ENCODE results near the gene PDE4C. TPM values are rescaled to one million over a fixed set of nuclear protein-coding genes. Genes with fewer than 3 reads are reported as not detected.

The PDE4C gene
- polyA plus RNA-seq, 1 donor from 2014 or later, result 1.6 TPM

GRCh38 chr19:18233224-18233825 lies 7.1 kb upstream of the PDE4C start:
- Histone ChIP-seq H3K27me3 (ENCODE audit: insufficient read depth, low read depth, low read length) (peaks cover 27% of the 10 kb centered on the region), H3K36me3 (ENCODE audit: insufficient read depth, low read length) (no peaks in the 10 kb centered on the region), H3K27ac (ENCODE audit: low read length) (peak overlapping the region; percentile 47), H4K20me1 (ENCODE audit: insufficient read depth) (no peaks in the 10 kb centered on the region), H3K9me2 (ENCODE audit: insufficient read depth, low read length) (no peaks in the 10 kb centered on the region), H2AFZ (ENCODE audit: low read depth, low read length) (peak overlapping the region; percentile 65), H3K4me2 (ENCODE audit: low read length) (peak overlapping the region; percentile 51), H3K4me3 (ENCODE audit: low read length) (peak overlapping the region; percentile 80), H3K9ac (ENCODE audit: low read length) (peak overlapping the region; percentile 73), H3K9me3 (ENCODE audit: low read length) (no peaks in the 10 kb centered on the region), H3F3A (ENCODE audit: insufficient read depth, low read length, poor library complexity, severe bottlenecking) (no peaks in the 10 kb centered on the region), H3K79me2 (replicated peaks; ENCODE audit: insufficient read depth, low read length) (no peaks in the 10 kb centered on the region)
- TF ChIP-seq MXI1 (conservative IDR thresholded peaks at IDR 0.05; ENCODE audit: poor library complexity, severe bottlenecking), result peak; percentile 10
- TF ChIP-seq POLR2AphosphoS5 (IDR thresholded peaks at IDR 0.05), result no peak
- TF ChIP-seq SMC3 (conservative IDR thresholded peaks at IDR 0.05; ENCODE audit: poor library complexity), result peak; percentile 5
- no peak for TF ChIP-seq RAD21 (conservative IDR thresholded peaks at IDR 0.05)
- no peak for TF ChIP-seq EP300 (conservative IDR thresholded peaks at IDR 0.05; ENCODE audit: poor library complexity, severe bottlenecking)
- TF ChIP-seq EZH2 (IDR thresholded peaks at IDR 0.05; ENCODE audit: borderline replicate concordance, insufficient read depth, low read length, poor library complexity, severe bottlenecking), result no peak
- TF ChIP-seq CTCF (IDR thresholded peaks at IDR 0.05; ENCODE audit: poor library complexity, severe bottlenecking), result peak; percentile 38
- no peak for TF ChIP-seq TAF1 (IDR thresholded peaks at IDR 0.05; ENCODE audit: low read depth)
- TF ChIP-seq, protein P1, sequence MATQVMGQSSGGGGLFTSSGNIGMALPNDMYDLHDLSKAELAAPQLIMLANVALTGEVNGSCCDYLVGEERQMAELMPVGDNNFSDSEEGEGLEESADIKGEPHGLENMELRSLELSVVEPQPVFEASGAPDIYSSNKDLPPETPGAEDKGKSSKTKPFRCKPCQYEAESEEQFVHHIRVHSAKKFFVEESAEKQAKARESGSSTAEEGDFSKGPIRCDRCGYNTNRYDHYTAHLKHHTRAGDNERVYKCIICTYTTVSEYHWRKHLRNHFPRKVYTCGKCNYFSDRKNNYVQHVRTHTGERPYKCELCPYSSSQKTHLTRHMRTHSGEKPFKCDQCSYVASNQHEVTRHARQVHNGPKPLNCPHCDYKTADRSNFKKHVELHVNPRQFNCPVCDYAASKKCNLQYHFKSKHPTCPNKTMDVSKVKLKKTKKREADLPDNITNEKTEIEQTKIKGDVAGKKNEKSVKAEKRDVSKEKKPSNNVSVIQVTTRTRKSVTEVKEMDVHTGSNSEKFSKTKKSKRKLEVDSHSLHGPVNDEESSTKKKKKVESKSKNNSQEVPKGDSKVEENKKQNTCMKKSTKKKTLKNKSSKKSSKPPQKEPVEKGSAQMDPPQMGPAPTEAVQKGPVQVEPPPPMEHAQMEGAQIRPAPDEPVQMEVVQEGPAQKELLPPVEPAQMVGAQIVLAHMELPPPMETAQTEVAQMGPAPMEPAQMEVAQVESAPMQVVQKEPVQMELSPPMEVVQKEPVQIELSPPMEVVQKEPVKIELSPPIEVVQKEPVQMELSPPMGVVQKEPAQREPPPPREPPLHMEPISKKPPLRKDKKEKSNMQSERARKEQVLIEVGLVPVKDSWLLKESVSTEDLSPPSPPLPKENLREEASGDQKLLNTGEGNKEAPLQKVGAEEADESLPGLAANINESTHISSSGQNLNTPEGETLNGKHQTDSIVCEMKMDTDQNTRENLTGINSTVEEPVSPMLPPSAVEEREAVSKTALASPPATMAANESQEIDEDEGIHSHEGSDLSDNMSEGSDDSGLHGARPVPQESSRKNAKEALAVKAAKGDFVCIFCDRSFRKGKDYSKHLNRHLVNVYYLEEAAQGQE (IDR thresholded peaks at IDR 0.05; ENCODE audit: borderline replicate concordance), result peak; percentile 97

DNA sequence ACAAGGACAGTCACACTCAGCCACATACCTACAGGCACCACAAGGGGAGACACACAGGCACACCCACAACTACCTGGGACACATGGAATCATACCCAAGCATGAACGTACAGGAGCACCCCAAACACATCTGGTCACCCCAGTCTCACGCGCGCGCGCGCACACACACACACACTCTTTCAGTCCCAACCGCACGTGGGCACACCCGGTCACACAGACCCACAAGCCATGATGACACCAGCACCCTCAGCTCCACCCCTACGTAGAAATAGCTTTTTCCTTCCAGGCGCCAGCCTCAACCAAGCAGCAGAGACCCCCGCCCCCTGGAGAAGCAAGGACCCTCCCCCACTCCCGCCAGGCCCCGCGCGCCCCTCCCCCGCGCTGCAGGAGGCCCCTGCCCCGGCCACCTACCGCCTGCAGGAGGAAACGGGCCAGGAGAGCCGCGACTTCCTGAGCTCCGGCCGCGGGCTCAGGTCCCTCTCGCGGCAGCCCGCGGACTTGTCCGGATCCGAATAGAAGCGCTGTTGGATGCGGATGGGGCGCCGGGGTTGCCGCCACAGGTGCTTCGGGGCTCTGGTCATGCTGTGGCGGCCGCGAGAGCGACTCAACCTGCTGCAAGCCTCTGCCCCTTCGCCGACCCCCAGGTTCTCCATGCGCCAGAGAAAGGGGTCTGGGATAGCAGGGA lies 6.4 kb upstream of the PDE4C start:
- no peaks in the 10 kb centered on the region for H3K9me3 ChIP-seq (ENCODE audit: low read length)
- no peaks in the 10 kb centered on the region for H3F3A ChIP-seq (ENCODE audit: insufficient read depth, low read length, poor library complexity, severe bottlenecking)
- peak overlapping the region; percentile 51 for H3K4me2 ChIP-seq (ENCODE audit: low read length)
- peak overlapping the region; percentile 80 for H3K4me3 ChIP-seq (ENCODE audit: low read length)
- TF ChIP-seq MXI1 (conservative IDR thresholded peaks at IDR 0.05; ENCODE audit: poor library complexity, severe bottlenecking), result peak; percentile 38
- peak; percentile 37 for TF ChIP-seq POLR2AphosphoS5 (IDR thresholded peaks at IDR 0.05)
- no peak for TF ChIP-seq TAF1 (IDR thresholded peaks at IDR 0.05; ENCODE audit: low read depth)
- peak; percentile 60 for TF ChIP-seq CTCF (IDR thresholded peaks at IDR 0.05; ENCODE audit: poor library complexity, severe bottlenecking)
- peak; percentile 61 for TF ChIP-seq SMC3 (conservative IDR thresholded peaks at IDR 0.05; ENCODE audit: poor library complexity)
- TF ChIP-seq EZH2 (IDR thresholded peaks at IDR 0.05; ENCODE audit: borderline replicate concordance, insufficient read depth, low read length, poor library complexity, severe bottlenecking), result no peak
- no peak for TF ChIP-seq EP300 (conservative IDR thresholded peaks at IDR 0.05; ENCODE audit: poor library complexity, severe bottlenecking)
- TF ChIP-seq, protein P1 (IDR thresholded peaks at IDR 0.05; ENCODE audit: borderline replicate concordance), result no peak
- peak; percentile 56 for TF ChIP-seq RAD21 (conservative IDR thresholded peaks at IDR 0.05)
- peak overlapping the region; percentile 65 for H2AFZ ChIP-seq (ENCODE audit: low read depth, low read length)
- peak overlapping the region; percentile 47 for H3K27ac ChIP-seq (ENCODE audit: low read length)
- no peaks in the 10 kb centered on the region for H4K20me1 ChIP-seq (ENCODE audit: insufficient read depth)
- H3K79me2 ChIP-seq (replicated peaks; ENCODE audit: insufficient read depth, low read length), result no peaks in the 10 kb centered on the region
- H3K27me3 ChIP-seq (ENCODE audit: insufficient read depth, low read depth, low read length), result peaks cover 27% of the 10 kb centered on the region
- no peaks in the 10 kb centered on the region for H3K36me3 ChIP-seq (ENCODE audit: insufficient read depth, low read length)
- peak overlapping the region; percentile 73 for H3K9ac ChIP-seq (ENCODE audit: low read length)
- no peaks in the 10 kb centered on the region for H3K9me2 ChIP-seq (ENCODE audit: insufficient read depth, low read length)

Measured in neural cell (in vitro differentiated cells).